ENCODE results near the gene OTOF. TPM values are rescaled to one million over a fixed set of nuclear protein-coding genes. Genes with fewer than 3 reads are reported as not detected.

Gene OTOF
- total RNA-seq, 1 experiment from 2014 or later, result 0.08 TPM

- H3K27ac ChIP-seq, result no peak overlapping the region
- no peaks in the 10 kb centered on the region for H3K9me3 ChIP-seq (replicated peaks)
- H3K4me3 ChIP-seq, result no peak overlapping the region
- H3K27me3 ChIP-seq, result no peaks in the 10 kb centered on the region
- no peak for DNase-seq
- no peaks in the 10 kb centered on the region for H3K36me3 ChIP-seq
- peaks cover 15% of the 10 kb centered on the region for H3K4me1 ChIP-seq
Observed at GRCh38 chr2:26480566-26481423, 2.9 kb upstream of the OTOF start.

- Histone ChIP-seq H3K36me3 (no peaks in the 10 kb centered on the region), H3K9me3 (replicated peaks) (no peaks in the 10 kb centered on the region), H3K4me3 (no peak overlapping the region), H3K27ac (no peak overlapping the region), H3K4me1 (peaks cover 15% of the 10 kb centered on the region), H3K27me3 (no peaks in the 10 kb centered on the region)
- no peak for DNase-seq
Observed at GRCh38 chr2:26479789-26480565, 2.1 kb upstream of the OTOF start.

GRCh38 chr2:26479131-26479788 is 1.3 kb upstream of the OTOF start:
- no peak for DNase-seq
- Histone ChIP-seq H3K4me1 (peaks cover 15% of the 10 kb centered on the region), H3K36me3 (no peaks in the 10 kb centered on the region), H3K27me3 (no peaks in the 10 kb centered on the region), H3K9me3 (replicated peaks) (no peaks in the 10 kb centered on the region), H3K27ac (no peak overlapping the region), H3K4me3 (no peak overlapping the region)

- Histone ChIP-seq H3K9me3 (replicated peaks) (no peaks in the 10 kb centered on the region), H3K4me1 (peaks cover 10% of the 10 kb centered on the region), H3K4me3 (no peak overlapping the region), H3K36me3 (no peaks in the 10 kb centered on the region), H3K27ac (no peak overlapping the region), H3K27me3 (no peaks in the 10 kb centered on the region)
- no peak for DNase-seq
Observed at GRCh38 chr2:26478366-26478765, 442 bp upstream of the OTOF start.

- Histone ChIP-seq H3K27ac (no peak overlapping the region), H3K4me3 (no peak overlapping the region), H3K36me3 (no peaks in the 10 kb centered on the region), H3K4me1 (peaks cover 8% of the 10 kb centered on the region), H3K27me3 (no peaks in the 10 kb centered on the region), H3K9me3 (replicated peaks) (no peaks in the 10 kb centered on the region)
- peak in 1 of 2 experiments; percentile 27 for DNase-seq
Observed at GRCh38 chr2:26477126-26477910, 606 bp downstream of the OTOF start.

- no peak for DNase-seq
- no peaks in the 10 kb centered on the region for H3K9me3 ChIP-seq (replicated peaks)
- H3K4me3 ChIP-seq, result no peak overlapping the region
- H3K27me3 ChIP-seq, result no peaks in the 10 kb centered on the region
- no peak overlapping the region for H3K27ac ChIP-seq
- no peaks in the 10 kb centered on the region for H3K36me3 ChIP-seq
- peaks cover 8% of the 10 kb centered on the region for H3K4me1 ChIP-seq
Observed at GRCh38 chr2:26475832-26476501, 2.0 kb downstream of the OTOF start.

- no peak overlapping the region for H3K27ac ChIP-seq
- no peaks in the 10 kb centered on the region for H3K27me3 ChIP-seq
- H3K4me3 ChIP-seq, result no peak overlapping the region
- no peak for DNase-seq
- no peaks in the 10 kb centered on the region for H3K36me3 ChIP-seq
- peaks cover 8% of the 10 kb centered on the region for H3K4me1 ChIP-seq
- H3K9me3 ChIP-seq (replicated peaks), result no peaks in the 10 kb centered on the region
Observed at GRCh38 chr2:26475037-26475436, 2.9 kb downstream of the OTOF start.

- H3K4me3 ChIP-seq, result no peak overlapping the region
Observed at GRCh38 chr2:26474261-26474785, 3.6 kb downstream of the OTOF start.

GRCh38 chr2:26473796-26474195 is 4.1 kb downstream of the OTOF start:
- peaks cover 8% of the 10 kb centered on the region for H3K4me1 ChIP-seq
- no peak overlapping the region for H3K4me3 ChIP-seq
- no peak overlapping the region for H3K27ac ChIP-seq
- H3K9me3 ChIP-seq (replicated peaks), result no peaks in the 10 kb centered on the region
- H3K36me3 ChIP-seq, result no peaks in the 10 kb centered on the region
- no peak for DNase-seq
- no peaks in the 10 kb centered on the region for H3K27me3 ChIP-seq

More at GRCh38 chr2:26474261-26474785, 3.6 kb downstream of the OTOF start:
- no peaks in the 10 kb centered on the region for H3K27me3 ChIP-seq
- no peaks in the 10 kb centered on the region for H3K36me3 ChIP-seq
- H3K4me1 ChIP-seq, result peaks cover 8% of the 10 kb centered on the region
- H3K27ac ChIP-seq, result no peak overlapping the region
- no peak for DNase-seq
- H3K9me3 ChIP-seq (replicated peaks), result no peaks in the 10 kb centered on the region

GRCh38 chr2:26472821-26473655 is 4.9 kb downstream of the OTOF start:
- Histone ChIP-seq H3K4me1 (peaks cover 4% of the 10 kb centered on the region), H3K27ac (no peak overlapping the region), H3K27me3 (no peaks in the 10 kb centered on the region), H3K4me3 (no peak overlapping the region), H3K36me3 (no peaks in the 10 kb centered on the region), H3K9me3 (replicated peaks) (no peaks in the 10 kb centered on the region)
- no peak for DNase-seq

- H3K4me1 ChIP-seq, result no peaks in the 10 kb centered on the region
- H3K4me3 ChIP-seq, result no peak overlapping the region
- H3K9me3 ChIP-seq (replicated peaks), result no peaks in the 10 kb centered on the region
- H3K27me3 ChIP-seq, result no peaks in the 10 kb centered on the region
- H3K36me3 ChIP-seq, result no peaks in the 10 kb centered on the region
- H3K27ac ChIP-seq, result no peak overlapping the region
- peak in 1 of 2 experiments; percentile 35 for DNase-seq
Observed at GRCh38 chr2:26471766-26472706, 5.9 kb downstream of the OTOF start.

- Histone ChIP-seq H3K4me3 (no peak overlapping the region), H3K36me3 (no peaks in the 10 kb centered on the region), H3K9me3 (replicated peaks) (no peaks in the 10 kb centered on the region), H3K4me1 (no peaks in the 10 kb centered on the region), H3K27me3 (no peaks in the 10 kb centered on the region), H3K27ac (no peak overlapping the region)
- peak in 1 of 2 experiments; percentile 31 for DNase-seq
Observed at GRCh38 chr2:26471289-26471688, 6.6 kb downstream of the OTOF start.

Data from SJCRH30 (cell line).